Measurements from ENCODE around the gene SAP30BP. TPM values are rescaled to one million over a fixed set of nuclear protein-coding genes. Genes with fewer than 3 reads are reported as not detected.
"Not testable (repeated sequence)": the region's sequence is repeated elsewhere in the genome, so short reads cannot be mapped to it uniquely, and the experiment has no call there.

SAP30BP gene
- total RNA-seq, 2 experiments from 2014 or later, result 97.0 to 97.5 TPM

DNA sequence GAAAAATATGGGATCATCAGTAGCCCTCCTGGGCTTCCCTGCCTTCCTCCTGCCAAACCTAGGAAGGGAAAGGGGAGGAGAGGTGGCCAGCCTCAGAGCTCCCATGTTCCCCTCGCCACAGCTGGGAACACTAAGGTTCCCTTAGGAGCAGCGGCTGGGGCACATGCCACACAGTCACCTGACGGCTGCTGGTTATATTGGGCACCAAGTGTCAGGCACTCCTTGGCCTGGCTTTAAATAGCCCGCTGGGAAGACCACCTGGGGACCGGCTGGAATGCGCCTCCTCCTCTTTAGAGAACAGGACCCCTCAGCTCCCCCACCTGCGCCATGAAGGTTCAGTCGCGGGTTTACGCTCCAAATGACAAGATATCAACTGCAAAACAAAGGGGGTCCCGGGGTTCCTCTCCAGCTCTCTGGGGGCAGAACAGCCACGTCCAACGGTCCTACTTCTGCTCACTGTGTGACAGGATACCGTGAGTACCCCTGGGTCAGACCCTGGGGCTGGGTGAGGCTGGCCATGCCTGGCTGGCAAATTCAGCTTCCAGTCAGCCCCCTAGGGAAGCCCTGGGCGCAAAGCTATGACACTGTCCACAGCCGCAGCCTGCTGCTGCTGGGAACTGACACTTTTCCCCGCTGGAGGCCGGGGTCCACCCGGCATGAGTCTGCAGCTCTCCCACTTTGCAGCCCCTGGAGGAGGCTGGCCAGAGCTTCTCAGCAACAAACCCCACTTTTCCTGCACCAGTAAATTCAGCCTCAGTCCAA lies 30.6 kb upstream of the SAP30BP start:
- ChIA-PET POLR2A (no interaction called here), CTCF (interaction anchor here (1.0 to 3.3 kb wide), 5 partner anchors 11 to 237 kb away, joined by 3 to 13 read pairs (median 3); no protein-coding TSS in a partner anchor)
- Mint-ChIP-seq H3K27ac (no peak overlapping the region), H3K27me3 (no peaks in the 10 kb centered on the region), H3K4me3 (no peak overlapping the region), H3K9me3 (no peaks in the 10 kb centered on the region), H3K36me3 (ENCODE audit: low read depth) (no peaks in the 10 kb centered on the region), H3K4me1 (peaks cover 3% of the 10 kb centered on the region)
- no peak for DNase-seq

DNA sequence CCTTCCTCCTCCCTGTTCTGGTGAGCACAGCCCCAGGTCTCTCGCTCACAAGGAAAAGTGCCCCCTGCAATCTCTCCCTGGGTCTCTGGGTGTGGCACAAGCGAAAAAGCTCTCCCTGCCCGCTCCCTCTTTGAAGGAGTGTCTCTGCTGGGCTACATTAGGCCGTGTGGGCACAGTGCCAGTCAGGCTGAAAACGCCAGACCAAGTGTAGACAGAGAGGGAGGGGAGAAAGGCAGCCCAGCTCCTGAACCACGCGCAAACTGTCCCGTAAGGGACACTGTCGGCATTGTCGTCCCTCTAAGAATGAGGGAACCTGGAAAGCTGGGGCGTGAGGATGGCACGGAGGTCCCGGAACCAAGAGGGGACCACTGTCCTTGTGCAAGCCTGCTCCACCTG lies 30.0 kb upstream of the SAP30BP start:
- H3K27ac Mint-ChIP-seq, result no peak overlapping the region
- H3K9me3 Mint-ChIP-seq, result no peaks in the 10 kb centered on the region
- H3K4me3 Mint-ChIP-seq, result no peak overlapping the region
- POLR2A ChIA-PET, result no interaction called here
- no peaks in the 10 kb centered on the region for H3K27me3 Mint-ChIP-seq
- no peak for DNase-seq
- H3K36me3 Mint-ChIP-seq (ENCODE audit: low read depth), result no peaks in the 10 kb centered on the region
- H3K4me1 Mint-ChIP-seq, result peaks cover 3% of the 10 kb centered on the region
- CTCF ChIA-PET, result interaction anchor here (1.1 to 3.3 kb wide), 5 partner anchors 12 to 116 kb away, joined by 3 to 13 read pairs (median 7); no protein-coding TSS in a partner anchor

DNA sequence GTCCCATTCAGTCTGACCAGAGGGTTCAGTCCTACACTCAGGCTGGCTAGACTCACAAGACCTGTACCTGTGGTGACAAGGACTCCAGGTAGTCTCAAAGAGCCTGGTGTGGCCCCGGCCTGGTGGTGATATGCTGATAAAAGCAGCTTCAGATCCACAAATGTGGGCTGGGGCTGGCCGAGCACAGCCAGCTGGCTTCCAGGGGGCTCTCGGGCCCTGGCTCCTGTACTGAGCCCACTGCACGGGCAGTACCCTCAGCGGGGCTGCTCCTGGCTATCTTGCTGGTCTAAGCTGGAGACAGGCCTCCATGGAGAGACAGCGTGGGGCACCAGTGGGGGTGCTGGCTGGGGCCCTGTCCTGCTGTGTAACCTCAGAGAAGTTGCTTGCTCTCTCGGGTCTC lies 29.6 kb upstream of the SAP30BP start:
- Mint-ChIP-seq H3K9me3 (no peaks in the 10 kb centered on the region), H3K4me3 (no peak overlapping the region), H3K27ac (no peak overlapping the region), H3K4me1 (peaks cover 3% of the 10 kb centered on the region), H3K27me3 (no peaks in the 10 kb centered on the region), H3K36me3 (ENCODE audit: low read depth) (no peaks in the 10 kb centered on the region)
- ChIA-PET POLR2A (no interaction called here), CTCF (interaction anchor here (1.1 to 3.3 kb wide), 4 partner anchors 36 to 116 kb away, joined by 3 to 13 read pairs (median 8); no protein-coding TSS in a partner anchor)
- no peak for DNase-seq

DNA sequence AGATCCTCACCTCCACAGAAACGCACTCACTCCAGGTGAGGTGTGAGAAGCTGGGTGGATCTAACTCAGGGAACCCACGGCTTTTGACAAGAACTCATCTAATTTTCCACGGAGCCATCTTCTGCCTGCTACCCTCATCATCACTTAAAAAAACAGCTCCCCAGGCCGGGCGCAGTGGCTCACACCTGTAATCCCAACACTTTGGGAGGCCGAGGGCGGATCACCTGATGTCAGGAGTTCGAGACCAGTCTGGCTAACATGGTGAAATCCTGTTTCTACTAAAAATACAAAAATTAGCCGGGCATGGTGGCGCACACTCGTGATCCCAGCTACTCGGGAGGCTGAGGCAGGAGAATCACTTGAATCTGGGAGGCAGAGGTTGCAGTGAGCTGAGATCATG lies 29.1 kb upstream of the SAP30BP start:
- DNase-seq; H3K4me1 Mint-ChIP-seq; POLR2A ChIA-PET; H3K36me3 Mint-ChIP-seq (ENCODE audit: low read depth); H3K27ac Mint-ChIP-seq; H3K27me3 Mint-ChIP-seq; H3K9me3 Mint-ChIP-seq; H3K4me3 Mint-ChIP-seq: not testable (repeated sequence)
- CTCF ChIA-PET, result interaction anchor here (1.9 to 3.3 kb wide), 3 partner anchors 110 to 115 kb away, joined by 7 to 13 read pairs (median 9); no protein-coding TSS in a partner anchor

DNA sequence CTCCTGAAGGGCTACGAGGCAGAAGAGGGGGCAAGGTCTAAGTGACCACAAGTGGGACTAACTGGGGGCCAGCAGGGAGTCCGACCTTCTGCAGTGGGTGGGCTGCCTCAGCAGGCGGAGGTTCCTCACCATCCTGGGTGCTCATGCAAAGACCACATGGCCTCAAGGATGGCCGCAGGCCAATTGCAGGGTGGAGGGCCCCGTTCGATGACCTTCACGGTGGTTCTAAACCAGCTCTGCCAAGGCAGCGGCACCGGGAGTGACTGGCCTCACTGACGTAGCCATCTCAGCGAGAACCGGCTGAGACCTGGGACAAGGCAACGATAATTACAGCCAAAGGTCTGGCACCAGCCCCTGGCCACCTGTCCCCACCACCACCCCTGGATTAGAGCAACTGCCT lies 28.2 kb upstream of the SAP30BP start:
- POLR2A ChIA-PET, result no interaction called here

DNA sequence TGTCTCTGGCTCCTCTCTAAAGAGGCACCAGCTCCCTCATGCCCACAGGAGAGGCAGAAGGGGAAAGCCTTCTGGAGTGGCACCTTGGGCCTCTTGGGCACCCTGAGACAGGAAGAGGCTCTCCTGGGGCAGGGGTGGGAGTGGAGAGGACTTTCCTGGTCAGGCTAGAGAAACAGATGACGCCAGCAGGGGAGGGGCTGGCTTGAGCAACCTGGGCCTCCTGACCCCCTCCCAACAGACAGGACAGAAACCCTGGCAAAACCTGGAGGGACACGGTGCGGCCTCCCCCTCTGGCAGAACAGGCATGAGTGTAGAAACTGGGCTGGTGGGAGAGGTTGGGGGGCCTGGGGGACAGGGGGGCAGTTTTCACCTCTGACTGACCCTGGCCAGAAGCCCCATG lies 27.8 kb upstream of the SAP30BP start:
- H3K27me3 Mint-ChIP-seq, result no peaks in the 10 kb centered on the region
- ChIA-PET POLR2A (no interaction called here), CTCF (interaction anchor here (0.8 to 1.9 kb wide), 2 partner anchors 13 to 114 kb away, joined by 3 to 7 read pairs; no protein-coding TSS in a partner anchor)
- H3K27ac Mint-ChIP-seq, result no peak overlapping the region
- H3K36me3 Mint-ChIP-seq (ENCODE audit: low read depth), result no peaks in the 10 kb centered on the region
- H3K9me3 Mint-ChIP-seq, result no peaks in the 10 kb centered on the region
- DNase-seq, result no peak
- no peaks in the 10 kb centered on the region for H3K4me1 Mint-ChIP-seq
- H3K4me3 Mint-ChIP-seq, result no peak overlapping the region

More for the DNA sequence above, 28.2 kb upstream of the SAP30BP start:
- no peaks in the 10 kb centered on the region for H3K9me3 Mint-ChIP-seq
- no peaks in the 10 kb centered on the region for H3K36me3 Mint-ChIP-seq (ENCODE audit: low read depth)
- no peak overlapping the region for H3K27ac Mint-ChIP-seq
- peaks cover 1% of the 10 kb centered on the region for H3K4me1 Mint-ChIP-seq
- CTCF ChIA-PET, result interaction anchor here (0.8 to 3.3 kb wide), 4 partner anchors 14 to 114 kb away, joined by 3 to 13 read pairs (median 8); no protein-coding TSS in a partner anchor
- DNase-seq, result no peak
- H3K4me3 Mint-ChIP-seq, result no peak overlapping the region
- no peaks in the 10 kb centered on the region for H3K27me3 Mint-ChIP-seq

DNA sequence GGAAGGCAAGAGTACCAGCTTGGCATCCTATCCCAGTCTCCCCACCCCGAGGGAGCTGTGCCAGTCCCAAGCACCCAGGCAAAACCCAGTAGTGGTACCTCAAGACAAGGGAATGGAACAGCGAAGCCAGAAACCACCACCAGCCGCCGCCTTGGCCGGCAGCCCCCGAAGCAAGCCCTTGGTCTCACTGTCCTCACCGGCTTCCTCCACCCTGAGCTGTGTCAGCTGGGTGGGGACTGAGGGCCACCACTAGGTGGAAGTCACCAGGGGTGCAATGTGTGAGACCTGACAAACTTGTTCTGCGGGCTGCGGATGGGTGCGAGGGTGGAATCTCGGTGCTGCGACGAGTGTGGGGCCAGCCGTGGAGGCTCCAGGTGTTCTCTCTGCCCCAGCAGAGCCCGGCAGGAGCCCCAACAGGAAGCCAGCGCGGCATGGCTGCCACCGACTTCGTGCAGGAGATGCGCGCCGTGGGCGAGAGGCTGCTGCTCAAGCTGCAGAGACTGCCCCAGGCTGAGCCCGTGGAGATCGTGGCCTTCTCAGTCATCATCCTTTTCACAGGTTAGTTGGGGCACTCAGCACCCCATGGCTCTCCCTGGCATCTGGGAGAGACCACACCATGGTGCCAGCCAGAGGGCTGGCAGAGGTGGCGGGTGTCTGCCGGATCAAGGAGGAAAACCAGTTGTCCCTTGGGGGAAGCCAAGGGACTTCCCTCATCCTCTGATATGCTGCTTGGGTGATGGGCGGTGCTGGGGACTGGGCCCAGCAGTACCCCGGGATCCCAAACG lies 27.2 kb upstream of the SAP30BP start:
- no peaks in the 10 kb centered on the region for H3K4me1 Mint-ChIP-seq
- POLR2A ChIA-PET, result no interaction called here

DNA sequence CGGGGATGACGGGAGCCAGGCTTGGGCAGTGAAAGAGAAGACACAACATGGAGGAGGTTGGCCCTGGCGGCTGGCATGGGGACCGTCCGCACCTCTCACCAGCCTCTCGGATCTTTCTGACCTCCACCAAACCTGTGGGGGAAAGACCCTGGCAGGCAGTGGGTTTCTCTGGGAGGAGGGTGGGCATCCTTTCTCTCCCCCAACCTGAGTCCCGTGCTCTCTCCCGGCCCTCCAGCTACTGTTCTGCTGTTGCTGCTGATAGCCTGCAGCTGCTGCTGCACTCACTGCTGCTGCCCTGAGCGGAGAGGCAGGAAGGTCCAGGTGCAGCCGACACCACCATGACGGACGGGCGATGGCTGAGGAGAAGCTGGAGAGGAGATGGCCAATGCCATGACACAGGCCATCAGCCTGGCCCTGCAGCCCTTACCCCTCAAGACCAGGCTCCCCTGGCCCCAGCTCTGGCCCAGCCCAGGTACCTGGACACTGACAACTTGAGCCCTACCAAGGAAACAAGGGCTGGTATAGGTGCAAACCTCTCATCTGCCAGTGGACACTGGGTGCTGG lies 26.5 kb upstream of the SAP30BP start:
- Mint-ChIP-seq H3K27me3 (no peaks in the 10 kb centered on the region), H3K4me3 (no peak overlapping the region), H3K27ac (no peak overlapping the region), H3K9me3 (no peaks in the 10 kb centered on the region), H3K4me1 (peaks cover 4% of the 10 kb centered on the region), H3K36me3 (ENCODE audit: low read depth) (no peaks in the 10 kb centered on the region)
- POLR2A ChIA-PET, result no interaction called here
- CTCF ChIA-PET, result interaction anchor here (1.2 to 1.9 kb wide), 5 partner anchors 11 to 215 kb away, joined by 3 to 6 read pairs (median 4); no protein-coding TSS in a partner anchor
- DNase-seq, result no peak

More for the DNA sequence above, 27.2 kb upstream of the SAP30BP start:
- Mint-ChIP-seq H3K36me3 (ENCODE audit: low read depth) (no peaks in the 10 kb centered on the region), H3K4me3 (no peak overlapping the region), H3K9me3 (no peaks in the 10 kb centered on the region), H3K27me3 (no peaks in the 10 kb centered on the region), H3K27ac (no peak overlapping the region)
- no peak for DNase-seq
- CTCF ChIA-PET, result interaction anchor here (1.9 kb wide), 1 partner anchor 12 kb away, joined by 6 read pairs; no protein-coding TSS in a partner anchor

DNA sequence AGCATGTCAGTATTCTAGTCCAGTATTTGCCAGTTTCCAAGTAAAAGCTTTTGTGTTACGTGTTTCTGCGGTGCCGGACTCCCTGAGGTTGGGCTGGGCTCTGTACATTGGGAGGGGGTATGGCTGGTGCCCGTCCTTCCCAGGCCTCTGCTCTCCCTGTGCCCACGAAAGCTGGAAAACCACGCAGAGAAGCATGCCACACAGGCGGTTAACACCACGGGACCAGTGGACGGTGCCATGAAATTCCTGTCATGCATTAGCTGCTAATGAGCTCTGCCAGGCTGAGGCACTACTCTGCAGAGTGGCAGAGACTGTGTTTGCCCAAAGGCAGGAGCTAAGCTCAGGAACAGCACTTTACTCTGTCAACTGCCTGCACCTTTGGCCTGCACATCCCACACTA lies 25.8 kb upstream of the SAP30BP start:
- H3K36me3 Mint-ChIP-seq (ENCODE audit: low read depth), result no peaks in the 10 kb centered on the region
- no peak for DNase-seq
- no peaks in the 10 kb centered on the region for H3K27me3 Mint-ChIP-seq
- no peak overlapping the region for H3K27ac Mint-ChIP-seq
- POLR2A ChIA-PET, result no interaction called here
- no peaks in the 10 kb centered on the region for H3K9me3 Mint-ChIP-seq
- CTCF ChIA-PET, result interaction anchor here (1.2 to 5.6 kb wide), 8 partner anchors 8 to 216 kb away, joined by 3 to 48 read pairs (median 6); partner anchors contain the start of gene SMIM5
- H3K4me3 Mint-ChIP-seq, result no peak overlapping the region
- H3K4me1 Mint-ChIP-seq, result peaks cover 11% of the 10 kb centered on the region

DNA sequence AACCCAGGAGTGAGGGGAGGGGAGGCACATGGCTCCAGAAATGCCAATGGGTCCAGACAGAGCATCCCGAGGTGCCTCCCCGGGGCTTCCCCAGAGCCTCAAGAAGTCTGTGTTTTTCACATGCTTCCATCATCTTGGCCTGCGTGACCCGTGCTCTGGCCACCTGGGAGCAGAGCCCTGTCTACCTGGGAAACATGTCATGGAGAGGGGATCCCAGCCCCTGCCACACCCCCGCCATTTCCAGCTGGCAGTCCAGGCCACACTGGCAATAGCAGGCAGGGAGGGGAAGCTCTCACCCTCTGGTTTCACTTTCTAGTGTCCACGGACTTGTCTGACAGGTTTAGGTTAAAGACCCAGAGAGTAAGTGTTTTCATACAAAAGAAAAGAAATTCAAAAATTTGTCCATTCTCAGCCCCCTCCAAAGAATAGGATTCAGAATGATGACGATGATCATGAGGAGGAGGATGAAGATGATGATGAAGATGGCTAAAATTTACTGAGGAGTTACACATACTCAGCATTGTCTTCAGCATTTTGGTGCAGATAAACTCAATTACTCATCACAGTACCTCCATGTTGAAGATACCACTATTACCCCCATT lies 24.9 kb upstream of the SAP30BP start:
- Mint-ChIP-seq H3K4me3 (no peak overlapping the region), H3K9me3 (no peaks in the 10 kb centered on the region), H3K27me3 (no peaks in the 10 kb centered on the region), H3K4me1 (peaks cover 15% of the 10 kb centered on the region), H3K36me3 (ENCODE audit: low read depth) (no peaks in the 10 kb centered on the region), H3K27ac (no peak overlapping the region)
- ChIA-PET POLR2A (no interaction called here), CTCF (interaction anchor here (1.3 to 5.6 kb wide), 5 partner anchors 9 to 108 kb away, joined by 5 to 48 read pairs (median 6); partner anchors contain the start of gene SMIM5)
- DNase-seq, result no peak

DNA sequence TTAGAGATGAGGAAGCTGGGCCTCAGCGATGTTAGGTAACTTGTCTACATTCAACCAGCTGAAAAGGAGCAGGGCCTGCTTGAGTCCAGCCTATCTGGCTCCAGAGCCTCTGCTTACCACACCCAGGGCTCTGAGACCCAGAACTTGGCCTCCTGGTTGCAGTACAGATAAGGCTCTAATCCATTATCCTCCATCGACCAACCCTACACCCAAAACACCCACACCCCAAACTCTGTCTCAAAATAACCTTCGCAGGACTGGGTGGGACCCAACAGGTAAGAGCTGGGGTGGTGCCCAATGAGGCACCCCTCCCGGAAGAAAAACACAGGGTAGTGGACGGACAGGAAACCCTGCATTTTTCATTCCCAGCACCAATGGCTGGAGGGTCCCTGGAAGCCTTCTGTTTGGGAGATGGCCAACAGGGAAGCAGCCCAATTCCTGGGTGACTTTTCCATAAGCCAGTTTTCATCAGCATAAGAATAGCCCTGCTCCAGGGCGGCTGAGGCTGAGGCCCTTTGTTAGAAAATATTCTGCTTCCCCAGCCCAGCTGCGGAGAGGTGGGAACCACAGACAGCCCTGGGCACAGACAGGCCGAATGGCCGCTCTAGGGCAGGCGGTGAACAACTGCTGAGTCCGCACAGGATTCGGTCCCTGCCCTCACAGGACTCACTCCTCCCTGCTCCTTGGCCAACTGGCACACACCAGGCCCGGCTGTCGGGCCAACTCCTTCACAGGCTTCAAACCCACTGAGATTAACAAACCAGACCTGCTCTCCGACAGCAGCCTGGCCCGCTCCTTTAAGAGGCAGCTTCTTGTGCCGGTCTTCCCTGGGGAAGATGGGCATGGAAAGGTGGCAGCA lies 24.1 kb upstream of the SAP30BP start:
- H3K27ac Mint-ChIP-seq, result no peak overlapping the region
- H3K4me1 Mint-ChIP-seq, result peaks cover 15% of the 10 kb centered on the region
- H3K4me3 Mint-ChIP-seq, result no peak overlapping the region
- CTCF ChIA-PET, result interaction anchor here (1.3 to 5.6 kb wide), 3 partner anchors 9 to 107 kb away, joined by 3 to 48 read pairs (median 5); partner anchors contain the start of gene SMIM5
- DNase-seq, result no peak
- H3K9me3 Mint-ChIP-seq, result no peaks in the 10 kb centered on the region
- peaks cover 2% of the 10 kb centered on the region for H3K36me3 Mint-ChIP-seq (ENCODE audit: low read depth)
- H3K27me3 Mint-ChIP-seq, result no peaks in the 10 kb centered on the region
- POLR2A ChIA-PET, result no interaction called here

DNA sequence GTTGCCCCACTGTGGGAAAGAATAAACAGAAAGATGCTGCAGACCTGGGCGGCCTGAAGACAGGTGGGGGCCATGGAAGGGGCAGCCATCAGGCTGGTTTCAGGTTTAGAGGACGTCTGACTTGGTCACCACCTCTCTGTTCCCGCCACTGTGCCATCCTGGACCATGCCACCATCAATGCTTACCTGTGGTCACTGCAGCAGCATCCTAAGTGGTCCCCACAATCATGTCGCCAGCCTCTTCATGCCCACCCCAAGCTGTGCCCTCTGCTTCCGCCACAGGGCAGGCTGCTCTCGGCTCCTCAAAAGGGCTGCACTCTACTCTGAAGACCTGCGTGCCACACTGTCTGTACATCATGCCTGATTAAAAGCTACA lies 23.5 kb upstream of the SAP30BP start:
- peaks cover 4% of the 10 kb centered on the region for H3K36me3 Mint-ChIP-seq (ENCODE audit: low read depth)
- no peak overlapping the region for H3K27ac Mint-ChIP-seq
- DNase-seq, result no peak
- no peaks in the 10 kb centered on the region for H3K27me3 Mint-ChIP-seq
- ChIA-PET CTCF (interaction anchor here (1.3 to 5.6 kb wide), 5 partner anchors 10 to 106 kb away, joined by 3 to 48 read pairs (median 5); partner anchors contain the start of gene SMIM5), POLR2A (no interaction called here)
- no peaks in the 10 kb centered on the region for H3K9me3 Mint-ChIP-seq
- H3K4me1 Mint-ChIP-seq, result peaks cover 15% of the 10 kb centered on the region
- no peak overlapping the region for H3K4me3 Mint-ChIP-seq

All from activated CD4-positive, alpha-beta T cell treated with anti-CD3 and anti-CD28 coated beads, Interleukin-2, amount 10 ng/mL, durations not matched to agents 7 days and 5 days (primary cell).